NCI-H2081 (cell line): ENCODE results near the gene TMEM63A.
"Not testable (repeated sequence)": the region's sequence is repeated elsewhere in the genome, so short reads cannot be mapped to it uniquely, and the experiment has no call there.

Experiments
- DNase-seq, 2 experiments: peaks; one replicate each; lab custom pipeline; 2025; lab: John Stamatoyannopoulos, UW

The TMEM63A gene

DNA sequence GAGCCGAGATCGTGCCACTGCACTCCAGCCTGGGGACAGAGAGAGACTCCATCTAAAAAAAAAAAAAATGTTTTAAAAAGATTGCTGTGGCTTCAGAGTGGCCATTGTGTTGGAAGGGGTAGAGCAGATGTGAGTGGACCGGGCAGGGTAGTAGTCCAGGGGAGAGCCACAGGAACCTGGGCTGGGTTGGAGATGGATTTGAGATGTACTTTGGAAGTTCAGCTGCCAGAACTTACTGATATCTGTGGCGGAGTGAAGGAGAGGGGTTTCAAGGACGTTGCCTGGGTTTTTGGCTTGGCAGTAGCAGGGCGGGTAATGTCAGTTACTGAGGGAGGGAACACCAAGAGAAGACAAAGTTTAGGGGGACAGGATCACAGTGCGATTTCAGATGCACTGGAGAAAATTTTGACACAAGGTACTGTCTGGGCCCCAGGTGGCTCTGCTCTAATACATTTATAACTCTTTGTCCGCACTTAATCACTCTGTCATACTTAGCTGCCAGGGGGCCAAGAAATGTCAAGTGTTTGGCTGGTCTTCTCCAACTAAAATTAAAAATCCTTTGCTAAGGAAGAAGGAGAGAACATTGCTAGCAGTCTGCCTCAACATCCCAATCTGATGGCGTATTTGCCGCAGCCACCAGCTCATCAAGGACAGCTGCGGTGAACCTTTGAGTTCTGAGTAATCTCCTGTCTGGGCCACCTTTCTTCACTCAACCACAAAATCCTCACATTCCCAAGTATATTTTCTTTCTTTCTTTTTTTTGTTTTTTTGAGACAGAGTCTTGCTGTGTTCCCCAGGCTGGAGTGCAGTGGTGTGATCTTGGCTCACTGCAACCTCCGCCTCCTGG, 62.6 kb downstream of the TMEM63A start:
- DNase-seq: no peak

DNA sequence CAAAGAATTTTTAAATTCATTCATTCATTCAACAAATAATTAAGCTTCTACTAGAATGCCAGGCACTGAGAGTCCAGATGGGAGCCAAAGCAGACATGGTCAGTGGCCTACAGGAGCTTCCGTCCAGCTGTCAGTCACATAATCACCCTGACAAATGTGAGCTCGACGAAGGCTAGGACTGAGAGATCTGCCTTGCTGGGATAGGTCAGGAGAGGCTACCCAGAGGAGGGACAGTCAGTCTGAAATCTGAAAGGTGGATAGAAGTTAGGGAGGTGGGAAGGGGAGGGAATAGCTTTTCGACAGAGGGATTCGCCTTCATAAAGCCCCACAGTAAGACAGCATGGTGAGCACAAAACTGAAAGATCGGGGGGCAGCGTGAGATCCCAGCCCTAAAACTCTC, 64.0 kb downstream of the TMEM63A start:
- no peak for DNase-seq

DNA sequence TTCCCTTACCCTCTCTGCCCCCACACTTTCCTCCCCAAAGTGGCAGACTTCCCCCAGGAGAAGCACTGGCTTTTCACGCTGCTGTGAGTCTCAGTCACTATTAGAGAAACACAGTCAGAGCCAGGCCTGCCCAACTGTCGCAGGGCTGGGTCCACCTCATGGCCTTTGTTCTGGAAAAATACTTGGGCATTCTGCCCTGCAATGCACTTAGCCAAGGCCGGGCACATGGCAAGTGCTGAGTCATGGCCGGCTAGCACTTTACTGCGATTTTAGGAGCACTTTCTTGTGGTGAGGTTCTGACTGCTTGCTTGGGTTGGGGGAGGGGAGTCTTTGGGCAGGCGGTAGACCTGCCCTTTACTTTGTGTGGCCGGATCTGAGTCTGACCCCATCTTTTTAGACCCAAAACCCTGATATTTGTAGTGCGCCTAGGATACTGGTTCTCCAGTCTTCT, 64.5 kb downstream of the TMEM63A start:
- peak in 1 of 2 experiments; percentile 32 for DNase-seq

DNA sequence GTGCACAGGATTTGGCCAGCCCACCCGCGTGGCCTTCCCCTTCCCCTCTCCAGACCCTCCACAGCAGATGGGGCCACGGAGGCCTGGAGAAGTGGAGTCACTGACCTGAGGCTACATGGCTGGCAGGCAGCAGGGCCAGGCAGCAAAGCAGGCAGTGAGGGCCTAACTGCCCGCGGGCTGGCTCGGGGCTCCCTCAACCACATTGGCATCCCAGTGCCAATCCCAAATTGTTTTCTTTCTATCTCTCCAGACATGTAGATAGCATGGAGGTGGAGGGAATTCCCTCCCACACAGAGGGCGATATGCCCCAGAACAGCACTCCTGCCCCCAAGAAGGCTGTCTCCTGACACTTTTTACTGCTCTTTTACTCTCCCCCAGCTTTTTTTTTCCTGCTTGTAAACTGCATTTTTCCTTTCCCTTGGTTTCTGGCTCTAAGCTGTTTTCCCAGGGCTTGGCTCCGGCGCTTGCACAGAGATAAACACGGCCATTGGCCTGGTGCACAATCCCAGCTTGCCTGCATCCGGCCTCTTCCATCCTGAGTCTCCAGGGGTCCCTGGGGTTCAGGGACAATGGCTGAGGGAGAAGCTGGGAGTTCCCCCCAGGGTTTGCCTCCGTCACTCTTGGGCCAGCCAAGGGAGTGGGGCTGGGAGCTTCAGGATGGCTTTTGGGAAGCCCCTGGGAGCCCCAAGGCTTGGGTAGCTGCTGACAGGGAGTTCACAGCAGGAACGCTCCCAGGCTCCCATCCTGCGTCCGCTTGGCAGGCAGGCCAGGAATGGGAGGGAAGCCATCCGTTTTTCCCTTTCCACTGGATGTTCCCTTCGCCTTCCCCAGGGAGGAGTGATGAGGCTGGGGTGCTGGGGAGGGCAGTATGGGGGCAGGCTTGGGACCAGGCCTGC, 65.3 kb downstream of the TMEM63A start:
- peak in 1 of 2 experiments; percentile 41 for DNase-seq

DNA sequence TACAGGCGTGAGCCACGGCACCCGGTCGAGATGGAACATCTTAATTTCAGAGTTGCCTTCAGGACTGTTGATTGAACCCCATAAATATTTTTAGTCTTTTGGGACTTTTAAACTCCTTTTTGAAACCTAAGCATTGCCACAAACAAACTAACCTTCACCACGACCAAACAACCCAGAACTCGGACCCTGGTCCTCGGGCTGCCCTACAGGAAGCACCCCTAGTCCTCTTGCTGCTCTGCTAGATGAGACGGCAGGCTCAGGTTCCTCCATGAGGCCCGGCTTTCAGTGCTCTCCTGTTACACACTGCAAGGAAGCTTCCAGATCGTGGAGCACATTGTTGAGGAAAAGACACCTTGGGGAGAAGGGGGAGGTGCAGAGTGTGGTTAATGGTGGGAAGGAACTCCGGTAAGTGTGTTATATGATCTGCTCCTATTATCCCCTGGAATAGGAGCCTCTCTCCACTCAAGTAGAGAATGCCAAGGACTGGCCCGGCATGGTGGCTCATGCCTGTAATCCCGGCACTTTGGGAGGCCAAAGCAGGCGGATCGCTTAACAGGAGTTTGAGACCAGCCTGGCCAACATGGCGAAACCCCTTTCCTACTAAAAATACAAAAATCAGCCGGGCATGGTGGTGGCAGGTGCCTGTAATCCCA, 66.5 kb downstream of the TMEM63A start:
- DNase-seq: no peak

DNA sequence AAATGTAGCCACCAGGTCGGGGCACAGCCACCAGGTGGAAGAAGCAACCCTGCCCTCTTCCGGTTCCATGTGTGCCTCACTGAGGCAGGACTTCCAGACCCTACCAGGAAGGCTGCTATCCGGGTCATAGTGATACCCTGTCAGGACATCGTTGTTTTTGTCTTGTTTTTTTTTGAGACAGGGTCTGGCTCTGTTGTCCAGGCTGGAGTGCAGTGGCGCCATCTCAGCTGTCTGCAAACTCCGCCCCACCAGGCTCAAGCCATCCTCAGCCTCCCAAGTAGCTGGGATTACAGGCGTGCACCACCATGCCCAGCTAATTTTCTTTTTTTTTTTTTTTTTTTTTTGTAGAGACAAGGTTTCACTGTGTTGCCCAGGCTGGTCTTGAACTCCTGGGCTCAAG, 67.1 kb downstream of the TMEM63A start:
- not testable (repeated sequence) for DNase-seq

DNA sequence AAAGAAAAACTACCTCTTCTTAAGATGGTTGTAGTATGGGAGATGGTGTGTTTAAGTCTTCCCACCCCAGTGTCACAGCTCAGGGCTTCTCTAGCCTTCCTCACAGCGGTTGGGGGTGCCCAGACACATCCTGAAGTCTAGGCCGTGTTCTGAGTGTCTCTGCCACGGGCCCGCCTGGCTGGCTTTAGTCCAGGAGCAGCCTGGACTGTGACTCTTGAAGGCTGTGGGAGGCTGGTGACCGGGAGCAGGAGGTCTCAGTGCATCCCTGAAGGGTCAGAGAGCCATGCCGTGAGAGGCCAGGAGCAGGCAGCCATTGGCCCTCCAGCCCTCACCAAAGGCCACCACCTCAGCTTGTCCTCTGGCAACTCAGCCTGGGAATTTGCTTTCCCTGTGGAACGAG, 67.8 kb downstream of the TMEM63A start:
- DNase-seq: no peak

DNA sequence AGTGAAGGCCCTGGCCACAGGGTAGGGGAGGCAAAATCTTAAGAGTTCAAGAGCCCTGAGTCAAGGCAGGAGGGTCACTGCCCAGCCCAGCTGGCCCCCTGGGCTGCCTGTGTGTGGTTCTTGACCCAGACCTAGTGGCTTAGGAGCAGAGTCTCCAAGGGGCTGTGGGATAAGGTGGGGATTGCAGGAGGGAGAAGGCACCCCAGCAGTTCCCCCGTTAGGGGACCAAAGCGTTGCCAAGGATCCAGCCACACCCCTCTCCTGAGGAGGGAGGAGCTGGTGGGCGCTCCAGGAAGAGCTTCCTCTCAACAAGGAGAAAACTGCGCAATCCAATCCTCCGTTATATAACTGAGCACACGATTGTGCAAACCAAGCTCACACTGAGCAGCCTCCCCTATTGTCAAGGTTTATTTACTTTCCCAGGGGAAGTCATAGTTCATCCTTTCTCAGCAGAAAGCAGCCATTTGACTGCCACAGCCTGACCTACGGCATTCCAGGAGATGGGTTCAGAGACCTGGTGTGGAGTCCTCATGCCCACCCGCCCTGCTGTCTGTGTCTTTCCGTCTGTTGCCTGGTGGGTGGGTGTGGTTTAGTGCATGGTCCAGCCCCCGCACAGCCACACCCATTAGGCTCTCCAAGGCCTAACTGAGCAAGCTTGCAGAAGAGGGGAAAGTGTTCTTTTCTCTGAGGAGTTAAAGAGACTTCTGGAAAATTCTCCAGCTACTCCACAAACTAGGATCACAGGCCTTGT, 68.8 kb downstream of the TMEM63A start:
- DNase-seq: peak; percentile 31 to 47

DNA sequence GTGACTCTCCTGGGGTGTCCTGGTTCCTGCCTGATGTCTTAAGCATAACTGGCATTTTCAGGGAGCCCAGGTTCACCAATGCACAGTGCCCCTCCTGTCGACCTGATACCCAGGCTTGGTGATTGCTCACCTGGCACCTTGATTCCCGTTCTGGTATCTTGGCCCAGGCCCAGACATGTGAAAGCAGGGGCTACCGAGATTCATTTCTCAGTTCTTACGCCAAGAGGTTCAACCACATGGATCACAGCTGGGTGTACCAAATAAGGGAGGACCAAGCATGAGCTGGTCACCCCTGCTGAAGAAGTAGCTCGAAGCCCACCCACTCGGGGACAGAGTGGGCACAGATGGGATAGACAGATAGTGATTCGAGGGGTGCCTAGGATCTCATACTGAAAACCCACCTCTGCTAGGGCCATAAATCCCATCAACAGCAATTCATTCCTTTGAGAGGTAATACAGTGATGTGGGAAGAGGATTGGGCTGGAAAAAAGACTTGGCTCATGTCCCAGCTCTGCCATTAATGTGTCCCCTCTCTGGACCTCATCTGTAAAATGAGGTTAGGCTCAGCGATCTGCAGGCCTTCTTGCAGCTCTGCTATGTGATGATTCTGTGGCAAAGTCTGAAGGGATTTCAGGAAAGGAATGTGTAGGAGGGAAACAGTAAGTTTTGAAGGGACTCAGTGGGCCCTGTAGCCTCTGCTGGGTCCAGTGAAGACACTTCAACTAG, 69.5 kb downstream of the TMEM63A start:
- no peak for DNase-seq

DNA sequence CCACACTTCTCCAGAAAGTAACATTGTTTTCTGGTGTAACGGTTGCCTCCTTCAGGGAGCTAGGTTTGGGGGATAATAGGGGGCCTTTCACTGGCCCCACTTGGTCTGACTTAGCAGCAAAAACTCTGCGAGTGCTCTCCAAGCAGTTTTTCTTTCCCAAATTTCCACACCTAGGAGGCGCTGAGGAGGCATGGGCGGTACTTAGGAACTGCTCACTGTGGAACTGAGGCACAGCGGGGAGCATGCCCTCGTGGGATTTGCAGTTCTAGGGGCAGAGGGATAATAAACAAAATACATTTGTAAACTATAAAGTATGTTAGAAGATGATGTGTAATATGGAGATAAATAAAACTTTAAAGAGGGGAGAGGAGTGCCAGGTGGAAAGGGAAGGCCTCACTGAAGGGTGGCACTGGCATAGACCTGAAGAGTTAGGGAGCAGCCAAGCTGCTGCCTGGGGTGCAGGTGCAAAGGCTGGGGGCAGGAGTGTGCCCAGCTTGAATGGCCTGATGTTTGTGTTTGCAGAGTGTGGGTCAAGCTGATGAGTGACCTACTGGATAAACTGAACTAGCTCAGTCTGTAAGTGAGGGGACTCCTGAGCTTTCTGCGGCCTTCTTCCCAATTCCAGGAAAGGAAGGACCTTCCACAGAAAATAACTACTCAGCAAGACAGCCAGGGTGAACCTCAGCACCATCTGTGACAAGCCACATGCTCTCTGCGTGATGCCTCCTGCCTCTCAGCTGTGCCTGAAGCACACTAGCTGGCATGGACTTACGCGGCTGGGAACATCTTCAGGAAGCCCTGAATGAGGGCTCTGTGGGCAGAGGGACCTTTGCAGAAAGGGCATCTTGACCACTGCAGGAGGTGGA, 70.3 kb downstream of the TMEM63A start:
- no peak for DNase-seq

DNA sequence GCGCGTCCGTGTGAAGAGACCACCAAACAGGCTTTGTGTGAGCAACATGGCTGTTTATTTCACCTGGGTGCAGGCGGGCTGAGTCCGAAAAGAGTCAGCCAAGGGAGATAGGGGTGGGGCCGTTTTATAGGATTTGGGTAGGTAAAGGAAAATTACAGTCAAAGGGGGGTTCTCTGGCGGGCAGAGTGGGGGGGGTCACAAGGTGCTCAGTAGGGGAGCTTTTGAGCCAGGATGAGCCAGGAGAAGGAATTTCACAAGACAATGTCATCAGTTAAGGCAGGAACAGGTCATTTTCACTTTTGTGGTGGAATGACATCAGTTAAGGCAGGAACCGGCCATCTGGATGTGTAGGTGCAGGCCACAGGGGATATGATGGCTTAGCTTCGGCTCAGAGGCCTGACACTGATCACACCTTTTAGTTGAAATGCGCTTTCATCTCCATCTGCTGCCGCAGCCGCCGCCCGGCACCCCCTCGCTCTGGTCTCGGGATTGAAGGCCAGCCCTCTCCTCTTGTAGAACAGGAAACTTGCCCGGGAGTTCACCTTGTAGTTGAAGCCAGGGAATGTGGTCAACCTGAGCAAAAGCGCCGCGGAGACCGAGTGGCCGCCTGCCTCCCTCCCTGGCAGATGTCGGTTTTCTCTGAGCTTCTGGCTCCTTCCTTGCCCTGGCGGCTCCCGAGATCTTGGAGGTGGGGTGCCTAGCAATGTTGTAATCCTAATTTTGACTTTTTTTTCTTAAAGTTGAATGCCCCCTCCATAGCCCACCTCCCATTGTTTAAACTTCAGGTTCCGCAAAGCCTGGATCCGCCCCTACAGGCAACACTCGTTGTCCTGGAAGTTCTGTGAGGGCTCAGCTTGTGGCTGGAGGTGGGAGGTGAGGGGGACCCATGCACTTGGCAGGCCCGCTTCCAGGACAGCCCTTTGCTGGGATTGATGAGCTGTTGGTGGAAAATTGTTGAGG, 71.3 kb downstream of the TMEM63A start:
- DNase-seq: not testable (repeated sequence)

DNA sequence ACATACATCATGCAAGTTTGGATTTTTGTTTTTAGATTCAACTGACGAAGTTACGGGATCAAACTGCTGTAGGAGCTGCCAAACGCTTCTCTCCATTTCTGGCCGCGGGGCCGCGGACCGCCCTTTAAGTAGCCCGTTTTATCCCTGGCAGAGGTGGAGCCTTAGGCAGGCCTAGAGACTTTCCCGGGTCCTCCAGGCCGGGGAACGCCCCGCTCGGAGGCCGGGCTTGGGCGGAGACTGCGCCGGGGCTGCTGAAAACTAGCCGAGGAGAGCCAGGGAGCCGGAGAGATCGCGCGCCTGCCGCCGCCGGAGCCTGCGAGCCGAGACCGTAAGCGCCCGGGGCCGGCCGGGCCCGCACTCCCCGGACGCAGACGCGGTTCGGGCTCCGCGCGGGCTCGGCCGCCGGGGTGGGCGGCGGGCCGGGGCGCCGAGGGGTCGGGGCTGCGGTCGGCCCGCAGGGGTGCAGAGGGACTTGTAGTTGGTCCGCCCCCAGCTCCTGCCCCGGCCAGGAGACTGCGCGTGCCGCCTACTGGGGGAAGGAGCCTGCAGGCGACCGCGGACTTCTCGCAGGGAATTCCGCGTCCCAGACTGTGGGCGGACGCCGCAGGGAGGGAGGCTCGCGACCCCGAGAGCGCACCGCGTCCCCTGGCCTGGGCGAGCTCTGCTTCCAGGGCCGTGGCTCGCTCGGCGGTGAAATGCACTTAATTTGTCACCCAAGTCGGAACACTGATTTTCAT, 72.2 kb downstream of the TMEM63A start, which contains the start of gene EPHX1:
EPHX1 (plus strand) TSS at position 283 of the 737 bp plus-strand sequence. CDS start 18,606 bp downstream, outside the sequence.
- DNase-seq: peak; percentile 80 to 91

DNA sequence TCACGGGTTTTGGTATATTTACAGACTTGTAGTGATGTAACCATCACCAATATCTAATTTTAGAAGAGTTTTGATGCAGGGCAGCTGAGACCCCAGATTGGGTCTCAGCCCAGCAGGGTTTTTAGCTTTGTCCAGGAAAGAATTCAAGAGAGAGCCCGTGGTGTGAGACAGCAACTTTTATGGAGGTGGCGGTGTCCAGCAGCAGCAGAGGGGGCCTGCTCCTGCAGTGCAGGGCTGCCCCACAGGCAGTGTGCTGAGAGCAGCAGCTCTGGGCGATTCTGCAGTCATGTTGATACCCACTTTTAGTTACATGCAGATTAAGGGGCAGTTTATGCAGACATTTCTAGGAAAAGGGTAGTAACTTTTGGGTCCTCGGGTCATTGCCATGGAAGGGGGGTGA, 74.0 kb downstream of the TMEM63A start:
- DNase-seq: no peak

DNA sequence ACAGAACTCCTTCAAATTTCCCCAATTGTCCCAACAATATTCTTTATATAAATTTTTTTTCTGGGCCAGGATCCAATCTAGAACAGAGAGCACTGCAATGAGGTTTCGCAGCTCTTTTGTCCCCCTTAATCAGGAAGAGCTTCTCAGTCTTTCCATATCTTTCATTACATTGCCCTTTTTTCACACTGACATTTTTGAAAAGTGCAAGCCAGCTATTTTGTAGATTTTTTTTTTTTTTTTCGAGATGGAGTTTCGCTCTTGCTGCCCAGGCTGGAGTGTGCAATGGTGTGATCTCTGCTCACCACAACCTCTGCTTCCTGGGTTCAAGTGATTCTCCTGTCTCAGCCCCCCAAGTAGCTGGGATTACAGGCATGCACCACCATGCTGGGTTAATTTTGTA, 75.4 kb downstream of the TMEM63A start:
- not testable (repeated sequence) for DNase-seq

DNA sequence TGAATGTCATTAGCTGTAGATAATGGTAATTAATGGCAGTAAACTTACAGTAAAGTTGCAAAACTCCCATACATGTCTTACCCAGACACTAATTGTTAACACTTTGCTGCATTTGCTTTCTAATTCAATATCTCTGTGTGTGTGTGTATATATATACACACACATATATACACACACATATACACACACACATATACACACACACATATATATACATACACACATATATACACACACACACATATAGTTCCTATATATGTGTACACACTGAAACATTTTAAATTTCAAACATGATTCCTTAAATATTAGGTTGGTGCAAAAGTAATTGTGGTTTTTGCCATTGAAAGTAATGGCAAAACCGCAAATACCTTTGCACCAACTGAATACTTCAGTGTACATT, 75.9 kb downstream of the TMEM63A start:
- DNase-seq: no peak

DNA sequence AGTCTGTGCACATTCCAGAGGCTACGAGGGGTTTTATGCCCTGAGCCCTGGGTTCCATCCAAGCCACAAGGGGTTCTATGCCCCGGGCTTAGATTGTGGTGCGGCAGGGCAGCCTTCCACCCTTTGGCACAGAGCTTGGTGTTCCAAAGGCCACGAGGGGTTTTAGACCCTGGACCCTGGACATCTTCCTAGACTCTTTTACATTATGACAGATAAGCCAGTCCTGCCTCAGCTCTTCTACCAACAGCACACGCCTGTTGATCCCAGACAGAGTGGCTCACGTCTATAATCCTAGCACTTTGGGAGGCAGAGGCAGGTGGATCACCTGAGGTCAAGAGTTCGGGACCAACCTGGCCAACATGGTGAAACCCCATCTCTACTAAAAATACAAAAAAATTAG, 81.0 kb downstream of the TMEM63A start:
- DNase-seq: not testable (repeated sequence)

DNA sequence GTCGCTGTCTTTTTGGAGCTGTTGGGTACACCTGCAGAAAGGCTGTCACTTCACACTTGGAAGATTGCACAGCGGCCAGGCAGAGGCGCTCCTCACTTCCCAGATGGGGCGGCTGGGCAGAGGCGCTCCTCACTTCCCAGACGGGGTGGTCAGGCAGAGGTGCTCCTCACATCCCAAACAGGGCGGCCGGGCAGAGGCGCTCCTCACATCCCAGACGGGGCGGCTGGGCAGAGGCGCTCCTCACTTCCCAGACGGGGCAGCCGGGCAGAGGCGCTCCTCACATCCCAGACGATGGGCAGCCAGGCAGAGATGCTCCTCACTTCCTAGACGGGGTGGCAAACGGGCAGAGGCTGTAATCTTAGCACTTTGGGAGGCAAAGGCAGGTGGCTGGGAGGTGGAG, 86.1 kb downstream of the TMEM63A start:
- DNase-seq: not testable (repeated sequence)
